Measurements from ENCODE around the gene RAMP1.
"Not testable (repeated sequence)": the region's sequence is repeated elsewhere in the genome, so short reads cannot be mapped to it uniquely, and the experiment has no call there.

RAMP1 gene

GRCh38 chr2:237941239-237941638, 81.8 kb downstream of the RAMP1 start:
- H3K9me3 ChIP-seq (ENCODE audit: control insufficient read depth in 5 of 5, low read length in 5 of 5): peaks cover 0 to 15% (median 11%) of the 10 kb centered on the region in 5 donors
- H3K9ac ChIP-seq (ENCODE audit: low read length in 5 of 5): no peak overlapping the region
- H3K4me1 ChIP-seq (ENCODE audit: control insufficient read depth in 5 of 5, insufficient read depth in 5 of 5, low read length in 5 of 5): peaks cover 0 to 3% (median 0%) of the 10 kb centered on the region in 5 donors
- H3K36me3 ChIP-seq (ENCODE audit: control insufficient read depth in 5 of 5, insufficient read depth in 5 of 5, low read length in 5 of 5): no peaks in the 10 kb centered on the region
- no peak overlapping the region for H3K27ac ChIP-seq (ENCODE audit: low read depth, low read length)
- H3K4me3 ChIP-seq (ENCODE audit: low read depth in 1 of 5, low read length in 5 of 5): no peak overlapping the region
- H3K27me3 ChIP-seq (ENCODE audit: control insufficient read depth in 5 of 5, insufficient read depth in 4 of 5, low read length in 5 of 5): no peaks in the 10 kb centered on the region

DNA sequence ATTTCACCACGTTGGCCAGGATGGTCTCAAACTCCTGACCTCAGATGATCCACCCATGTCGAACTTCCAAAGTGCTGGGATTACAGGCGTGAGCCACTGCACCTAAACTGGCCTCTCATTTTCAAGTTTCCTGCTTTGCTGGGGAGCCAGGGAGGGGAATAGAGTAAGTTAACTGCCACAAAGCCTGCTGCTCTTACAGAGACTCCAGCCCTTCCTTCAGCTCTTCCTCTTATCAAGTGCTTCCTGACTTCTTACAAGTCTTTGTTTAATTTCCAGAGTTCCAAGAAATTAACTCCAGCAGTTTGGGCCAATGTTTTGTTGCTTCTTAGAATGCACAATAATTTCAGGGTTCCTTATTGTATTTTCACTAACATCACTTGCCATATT, 83.1 kb downstream of the RAMP1 start:
- Histone ChIP-seq H3K4me1 (ENCODE audit: control insufficient read depth in 5 of 5, insufficient read depth in 5 of 5, low read length in 5 of 5) (peaks cover 0 to 3% (median 0%) of the 10 kb centered on the region in 5 donors), H3K9me3 (ENCODE audit: control insufficient read depth in 5 of 5, low read length in 5 of 5) (peaks cover 0 to 21% (median 11%) of the 10 kb centered on the region in 5 donors), H3K4me3 (ENCODE audit: low read depth in 1 of 5, low read length in 5 of 5) (no peak overlapping the region), H3K9ac (ENCODE audit: low read length in 5 of 5) (no peak overlapping the region), H3K27ac (ENCODE audit: low read depth, low read length) (no peak overlapping the region), H3K36me3 (ENCODE audit: control insufficient read depth in 5 of 5, insufficient read depth in 5 of 5, low read length in 5 of 5) (no peaks in the 10 kb centered on the region), H3K27me3 (ENCODE audit: control insufficient read depth in 5 of 5, insufficient read depth in 4 of 5, low read length in 5 of 5) (no peaks in the 10 kb centered on the region)

DNA sequence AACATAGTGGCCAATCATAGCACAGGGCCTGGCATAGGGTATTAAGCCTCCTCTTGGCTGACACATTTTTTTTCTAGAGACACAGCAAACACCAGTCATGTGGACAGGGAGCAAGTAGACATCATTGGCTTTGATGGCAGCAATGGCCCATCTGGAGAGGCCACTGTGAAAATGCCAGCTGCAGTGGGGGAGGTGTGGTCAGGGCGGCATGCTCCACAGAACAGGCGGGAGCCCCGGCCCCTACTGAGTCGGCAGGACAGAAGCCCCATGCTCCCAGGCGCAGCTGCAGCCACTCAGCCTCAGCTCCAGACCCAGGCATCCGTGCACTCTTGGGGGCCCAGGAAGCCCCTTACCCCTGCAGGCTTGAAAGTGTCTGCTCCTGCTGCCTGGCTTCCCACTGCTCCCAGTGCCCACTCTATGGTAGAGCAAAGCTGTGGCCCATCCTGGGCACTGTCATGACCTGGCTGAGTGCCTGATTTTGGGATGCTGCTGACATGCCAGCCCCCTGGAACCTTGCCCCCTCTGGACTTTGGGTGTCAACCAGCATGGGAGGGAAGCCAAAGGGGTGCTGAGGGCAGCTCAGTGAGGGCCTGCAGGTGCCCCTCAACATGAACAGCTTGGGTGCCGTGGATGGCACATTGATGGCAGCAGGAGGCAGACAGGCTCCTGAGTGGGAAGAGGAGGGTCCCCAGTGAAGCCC, 84.1 kb downstream of the RAMP1 start:
- Histone ChIP-seq H3K9ac (ENCODE audit: low read length in 5 of 5) (no peak overlapping the region), H3K27me3 (ENCODE audit: control insufficient read depth in 5 of 5, insufficient read depth in 4 of 5, low read length in 5 of 5) (no peaks in the 10 kb centered on the region), H3K9me3 (ENCODE audit: control insufficient read depth in 5 of 5, low read length in 5 of 5) (peaks cover 0 to 21% (median 11%) of the 10 kb centered on the region in 5 donors), H3K27ac (ENCODE audit: low read depth, low read length) (no peak overlapping the region), H3K36me3 (ENCODE audit: control insufficient read depth in 5 of 5, insufficient read depth in 5 of 5, low read length in 5 of 5) (no peaks in the 10 kb centered on the region), H3K4me3 (ENCODE audit: low read depth in 1 of 5, low read length in 5 of 5) (no peak overlapping the region), H3K4me1 (ENCODE audit: control insufficient read depth in 5 of 5, insufficient read depth in 5 of 5, low read length in 5 of 5) (peaks cover 0 to 3% (median 0%) of the 10 kb centered on the region in 5 donors)

DNA sequence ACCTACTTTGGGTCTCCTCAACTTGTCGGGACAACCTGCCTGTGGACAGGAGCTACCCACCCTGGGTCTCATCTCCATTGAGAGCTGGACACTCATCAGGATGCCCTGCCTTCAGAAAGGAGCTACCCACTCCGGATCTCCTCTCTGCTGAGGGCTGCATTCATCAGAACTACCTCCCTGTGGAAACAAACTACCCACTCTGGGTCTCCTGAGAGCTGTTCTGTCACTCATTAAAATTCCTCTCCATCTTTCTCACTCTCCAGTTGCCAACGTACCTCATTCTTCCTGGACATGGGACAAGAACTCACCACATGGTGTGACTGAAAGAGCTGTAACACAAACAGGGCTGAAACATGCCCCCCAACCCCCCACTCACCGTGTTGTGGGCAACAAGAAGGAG, 84.9 kb downstream of the RAMP1 start:
- H3K27me3 ChIP-seq (ENCODE audit: control insufficient read depth in 5 of 5, insufficient read depth in 4 of 5, low read length in 5 of 5): no peaks in the 10 kb centered on the region
- peaks cover 0 to 21% (median 11%) of the 10 kb centered on the region in 5 donors for H3K9me3 ChIP-seq (ENCODE audit: control insufficient read depth in 5 of 5, low read length in 5 of 5)
- H3K9ac ChIP-seq (ENCODE audit: low read length in 5 of 5): no peak overlapping the region
- H3K27ac ChIP-seq (ENCODE audit: low read depth, low read length): no peak overlapping the region
- peaks cover 0 to 3% (median 0%) of the 10 kb centered on the region in 5 donors for H3K4me1 ChIP-seq (ENCODE audit: control insufficient read depth in 5 of 5, insufficient read depth in 5 of 5, low read length in 5 of 5)
- H3K36me3 ChIP-seq (ENCODE audit: control insufficient read depth in 5 of 5, insufficient read depth in 5 of 5, low read length in 5 of 5): no peaks in the 10 kb centered on the region
- H3K4me3 ChIP-seq (ENCODE audit: low read depth in 1 of 5, low read length in 5 of 5): no peak overlapping the region

GRCh38 chr2:237946423-237946822, 87.0 kb downstream of the RAMP1 start:
- Histone ChIP-seq H3K9ac (ENCODE audit: low read length in 5 of 5) (no peak overlapping the region), H3K27me3 (ENCODE audit: control insufficient read depth in 5 of 5, insufficient read depth in 4 of 5, low read length in 5 of 5) (no peaks in the 10 kb centered on the region)

DNA sequence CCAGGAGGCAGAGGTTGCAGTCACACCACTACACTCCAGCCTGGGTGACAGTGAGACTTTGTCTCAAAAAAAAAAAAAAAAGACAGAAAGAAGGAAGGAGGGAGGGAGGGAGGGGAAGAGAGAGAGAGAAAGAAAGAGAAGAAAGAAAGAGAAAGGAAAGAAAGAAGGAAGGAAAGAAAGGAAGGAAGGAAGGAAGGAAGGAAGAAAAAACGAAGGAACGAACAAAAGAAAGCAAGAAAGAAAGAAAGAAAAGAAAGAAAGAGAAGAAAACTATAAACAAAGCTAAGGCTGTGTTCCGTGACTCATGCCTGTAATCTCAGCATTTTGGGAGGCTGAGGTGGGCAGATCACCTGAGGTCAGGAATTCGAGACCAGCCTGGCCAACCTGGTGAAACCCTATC, 91.9 kb downstream of the RAMP1 start:
- H3K9me3 ChIP-seq (ENCODE audit: control insufficient read depth in 5 of 5, low read length in 5 of 5); H3K4me1 ChIP-seq (ENCODE audit: control insufficient read depth in 5 of 5, insufficient read depth in 5 of 5, low read length in 5 of 5); H3K9ac ChIP-seq (ENCODE audit: low read length in 5 of 5); H3K36me3 ChIP-seq (ENCODE audit: control insufficient read depth in 5 of 5, insufficient read depth in 5 of 5, low read length in 5 of 5); H3K4me3 ChIP-seq (ENCODE audit: low read depth in 1 of 5, low read length in 5 of 5); H3K27ac ChIP-seq (ENCODE audit: low read depth, low read length): not testable (repeated sequence)
- peaks cover 11 to 20% (median 13%) of the 10 kb centered on the region in 5 donors for H3K27me3 ChIP-seq (ENCODE audit: control insufficient read depth in 5 of 5, insufficient read depth in 4 of 5, low read length in 5 of 5)

More at GRCh38 chr2:237946423-237946822, 87.0 kb downstream of the RAMP1 start:
- H3K36me3 ChIP-seq (ENCODE audit: control insufficient read depth in 5 of 5, insufficient read depth in 5 of 5, low read length in 5 of 5): no peaks in the 10 kb centered on the region
- no peak overlapping the region for H3K27ac ChIP-seq (ENCODE audit: low read depth, low read length)
- H3K4me1 ChIP-seq (ENCODE audit: control insufficient read depth in 5 of 5, insufficient read depth in 5 of 5, low read length in 5 of 5): peaks cover 0 to 3% (median 0%) of the 10 kb centered on the region in 5 donors
- peaks cover 0 to 21% (median 11%) of the 10 kb centered on the region in 5 donors for H3K9me3 ChIP-seq (ENCODE audit: control insufficient read depth in 5 of 5, low read length in 5 of 5)
- H3K4me3 ChIP-seq (ENCODE audit: low read depth in 1 of 5, low read length in 5 of 5): no peak overlapping the region

GRCh38 chr2:237951878-237952277, 92.5 kb downstream of the RAMP1 start:
- no peak overlapping the region for H3K4me3 ChIP-seq (ENCODE audit: low read depth in 1 of 5, low read length in 5 of 5)
- H3K4me1 ChIP-seq (ENCODE audit: control insufficient read depth in 5 of 5, insufficient read depth in 5 of 5, low read length in 5 of 5): peaks cover 0 to 10% (median 6%) of the 10 kb centered on the region in 5 donors
- no peaks in the 10 kb centered on the region for H3K36me3 ChIP-seq (ENCODE audit: control insufficient read depth in 5 of 5, insufficient read depth in 5 of 5, low read length in 5 of 5)
- no peak overlapping the region for H3K9ac ChIP-seq (ENCODE audit: low read length in 5 of 5)
- no peak overlapping the region for H3K27ac ChIP-seq (ENCODE audit: low read depth, low read length)
- peaks cover 0 to 1% (median 0%) of the 10 kb centered on the region in 5 donors for H3K9me3 ChIP-seq (ENCODE audit: control insufficient read depth in 5 of 5, low read length in 5 of 5)
- peaks cover 11 to 20% (median 13%) of the 10 kb centered on the region in 5 donors for H3K27me3 ChIP-seq (ENCODE audit: control insufficient read depth in 5 of 5, insufficient read depth in 4 of 5, low read length in 5 of 5)

GRCh38 chr2:237952851-237953250, 93.4 kb downstream of the RAMP1 start:
- no peak overlapping the region for H3K9ac ChIP-seq (ENCODE audit: low read length in 5 of 5)
- H3K4me3 ChIP-seq (ENCODE audit: low read depth in 1 of 5, low read length in 5 of 5): no peak overlapping the region
- peaks cover 11 to 20% (median 13%) of the 10 kb centered on the region in 5 donors for H3K27me3 ChIP-seq (ENCODE audit: control insufficient read depth in 5 of 5, insufficient read depth in 4 of 5, low read length in 5 of 5)
- no peaks in the 10 kb centered on the region for H3K9me3 ChIP-seq (ENCODE audit: control insufficient read depth in 5 of 5, low read length in 5 of 5)
- H3K4me1 ChIP-seq (ENCODE audit: control insufficient read depth in 5 of 5, insufficient read depth in 5 of 5, low read length in 5 of 5): peaks cover 0 to 10% (median 6%) of the 10 kb centered on the region in 5 donors
- no peak overlapping the region for H3K27ac ChIP-seq (ENCODE audit: low read depth, low read length)
- no peaks in the 10 kb centered on the region for H3K36me3 ChIP-seq (ENCODE audit: control insufficient read depth in 5 of 5, insufficient read depth in 5 of 5, low read length in 5 of 5)

DNA sequence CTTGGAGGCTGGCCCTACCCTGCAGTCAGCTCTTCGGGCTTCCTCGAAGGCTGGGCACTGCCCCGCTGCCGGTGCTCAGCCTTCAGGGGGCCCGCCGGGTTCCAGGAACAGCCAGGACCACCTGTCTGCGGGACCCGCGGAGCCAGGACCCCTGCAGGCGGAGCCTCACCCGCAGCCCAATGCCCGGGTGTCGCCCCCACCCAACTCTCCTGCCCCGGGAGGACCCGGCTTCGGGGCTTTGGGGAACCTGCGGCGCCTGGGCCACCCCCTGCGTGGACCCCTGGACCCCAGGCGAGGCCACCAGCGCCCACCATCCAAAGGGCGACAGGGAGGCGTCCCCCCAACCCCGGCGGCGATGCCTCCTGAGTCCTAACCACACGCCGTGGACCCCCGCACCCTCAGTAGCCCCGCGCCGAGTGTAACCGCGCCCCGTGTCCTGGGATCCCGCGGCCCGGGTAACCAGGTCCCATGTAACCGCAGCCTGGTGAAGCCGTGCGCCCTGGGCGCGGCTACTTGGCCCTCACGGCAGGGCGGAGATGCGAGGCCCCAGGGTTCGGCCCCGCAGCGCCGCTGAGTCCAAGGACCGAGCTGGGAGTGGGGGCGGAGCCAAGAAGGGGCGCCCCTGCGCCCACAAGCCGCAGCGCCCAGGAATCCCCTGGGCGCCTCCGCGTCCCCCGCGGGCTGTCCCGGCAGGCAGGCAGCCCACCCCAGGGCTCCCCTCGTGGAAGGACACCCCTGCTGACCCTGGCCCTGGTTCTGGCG, 96.4 kb downstream of the RAMP1 start:
- H3K36me3 ChIP-seq (ENCODE audit: control insufficient read depth in 5 of 5, insufficient read depth in 5 of 5, low read length in 5 of 5): no peaks in the 10 kb centered on the region
- peak overlapping the region in 2 of 5 donors; percentile 11 to 40 for H3K4me3 ChIP-seq (ENCODE audit: low read depth in 1 of 5, low read length in 5 of 5)
- no peak overlapping the region for H3K9ac ChIP-seq (ENCODE audit: low read length in 5 of 5)
- H3K27me3 ChIP-seq (ENCODE audit: control insufficient read depth in 5 of 5, insufficient read depth in 4 of 5, low read length in 5 of 5): peaks cover 11 to 23% (median 13%) of the 10 kb centered on the region in 5 donors
- H3K9me3 ChIP-seq (ENCODE audit: control insufficient read depth in 5 of 5, low read length in 5 of 5): no peaks in the 10 kb centered on the region
- no peak overlapping the region for H3K27ac ChIP-seq (ENCODE audit: low read depth, low read length)
- peaks cover 0 to 10% (median 6%) of the 10 kb centered on the region in 5 donors for H3K4me1 ChIP-seq (ENCODE audit: control insufficient read depth in 5 of 5, insufficient read depth in 5 of 5, low read length in 5 of 5)

- Histone ChIP-seq H3K4me1 (ENCODE audit: control insufficient read depth in 5 of 5, insufficient read depth in 5 of 5, low read length in 5 of 5) (peaks cover 0 to 10% (median 6%) of the 10 kb centered on the region in 5 donors), H3K9me3 (ENCODE audit: control insufficient read depth in 5 of 5, low read length in 5 of 5) (no peaks in the 10 kb centered on the region), H3K9ac (ENCODE audit: low read length in 5 of 5) (no peak overlapping the region), H3K4me3 (ENCODE audit: low read depth in 1 of 5, low read length in 5 of 5) (peak overlapping the region in 2 of 5 donors; percentile 11 to 40), H3K27me3 (ENCODE audit: control insufficient read depth in 5 of 5, insufficient read depth in 4 of 5, low read length in 5 of 5) (peaks cover 11 to 23% (median 13%) of the 10 kb centered on the region in 5 donors), H3K36me3 (ENCODE audit: control insufficient read depth in 5 of 5, insufficient read depth in 5 of 5, low read length in 5 of 5) (no peaks in the 10 kb centered on the region), H3K27ac (ENCODE audit: low read depth, low read length) (no peak overlapping the region)
Observed at GRCh38 chr2:237956402-237956736, 96.9 kb downstream of the RAMP1 start.
